ENCODE data around the gene PACRG.

- no peak for TF ChIP-seq CTCF (IDR thresholded peaks at IDR 0.05)
- TF ChIP-seq POLR2A (IDR thresholded peaks at IDR 0.05), result no peak
These were observed 420.9 kb downstream of the PACRG start for GRCh38 chr6:163148451-163149278.
